ENCODE results near the gene RAET1L. TPM values are rescaled to one million over a fixed set of nuclear protein-coding genes. Genes with fewer than 3 reads are reported as not detected.

Gene RAET1L
- total and polyA plus RNA-seq, 9 of the 15 experiments (the other 6 are each of a cell fraction or from before 2014, with no cell fraction given), result not detected

DNA sequence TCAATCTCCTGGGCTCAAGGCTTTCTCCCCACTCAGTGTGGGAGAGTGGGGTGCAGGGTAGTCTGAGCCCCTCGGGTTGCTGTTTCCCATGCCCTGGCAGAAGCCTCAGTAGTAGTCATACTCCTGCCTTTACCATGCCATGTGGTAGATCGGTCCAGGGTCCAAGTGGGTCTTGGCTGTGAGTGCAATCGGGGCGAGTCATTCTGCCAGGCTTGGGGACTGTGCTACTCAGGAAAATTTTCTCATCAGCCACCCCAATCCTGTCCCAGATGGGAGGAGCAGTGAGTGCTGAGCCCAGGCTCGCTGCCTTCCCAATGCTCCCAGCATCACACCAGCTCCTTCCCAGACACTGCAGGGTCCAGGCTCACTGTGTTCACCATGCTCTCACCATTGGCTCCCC is 10.7 kb upstream of the RAET1L start (continued):
- TF ChIP-seq GABPA (tag; conservative IDR thresholded peaks at IDR 0.05; ENCODE audit: low read depth), result no peak
- TF ChIP-seq, protein P1, sequence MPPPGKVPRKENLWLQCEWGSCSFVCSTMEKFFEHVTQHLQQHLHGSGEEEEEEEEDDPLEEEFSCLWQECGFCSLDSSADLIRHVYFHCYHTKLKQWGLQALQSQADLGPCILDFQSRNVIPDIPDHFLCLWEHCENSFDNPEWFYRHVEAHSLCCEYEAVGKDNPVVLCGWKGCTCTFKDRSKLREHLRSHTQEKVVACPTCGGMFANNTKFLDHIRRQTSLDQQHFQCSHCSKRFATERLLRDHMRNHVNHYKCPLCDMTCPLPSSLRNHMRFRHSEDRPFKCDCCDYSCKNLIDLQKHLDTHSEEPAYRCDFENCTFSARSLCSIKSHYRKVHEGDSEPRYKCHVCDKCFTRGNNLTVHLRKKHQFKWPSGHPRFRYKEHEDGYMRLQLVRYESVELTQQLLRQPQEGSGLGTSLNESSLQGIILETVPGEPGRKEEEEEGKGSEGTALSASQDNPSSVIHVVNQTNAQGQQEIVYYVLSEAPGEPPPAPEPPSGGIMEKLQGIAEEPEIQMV (tag; conservative IDR thresholded peaks at IDR 0.05; ENCODE audit: low read depth), result no peak
- no peak for TF ChIP-seq MEF2D (tag; conservative IDR thresholded peaks at IDR 0.05; ENCODE audit: low read depth)
- TF ChIP-seq, protein P2, sequence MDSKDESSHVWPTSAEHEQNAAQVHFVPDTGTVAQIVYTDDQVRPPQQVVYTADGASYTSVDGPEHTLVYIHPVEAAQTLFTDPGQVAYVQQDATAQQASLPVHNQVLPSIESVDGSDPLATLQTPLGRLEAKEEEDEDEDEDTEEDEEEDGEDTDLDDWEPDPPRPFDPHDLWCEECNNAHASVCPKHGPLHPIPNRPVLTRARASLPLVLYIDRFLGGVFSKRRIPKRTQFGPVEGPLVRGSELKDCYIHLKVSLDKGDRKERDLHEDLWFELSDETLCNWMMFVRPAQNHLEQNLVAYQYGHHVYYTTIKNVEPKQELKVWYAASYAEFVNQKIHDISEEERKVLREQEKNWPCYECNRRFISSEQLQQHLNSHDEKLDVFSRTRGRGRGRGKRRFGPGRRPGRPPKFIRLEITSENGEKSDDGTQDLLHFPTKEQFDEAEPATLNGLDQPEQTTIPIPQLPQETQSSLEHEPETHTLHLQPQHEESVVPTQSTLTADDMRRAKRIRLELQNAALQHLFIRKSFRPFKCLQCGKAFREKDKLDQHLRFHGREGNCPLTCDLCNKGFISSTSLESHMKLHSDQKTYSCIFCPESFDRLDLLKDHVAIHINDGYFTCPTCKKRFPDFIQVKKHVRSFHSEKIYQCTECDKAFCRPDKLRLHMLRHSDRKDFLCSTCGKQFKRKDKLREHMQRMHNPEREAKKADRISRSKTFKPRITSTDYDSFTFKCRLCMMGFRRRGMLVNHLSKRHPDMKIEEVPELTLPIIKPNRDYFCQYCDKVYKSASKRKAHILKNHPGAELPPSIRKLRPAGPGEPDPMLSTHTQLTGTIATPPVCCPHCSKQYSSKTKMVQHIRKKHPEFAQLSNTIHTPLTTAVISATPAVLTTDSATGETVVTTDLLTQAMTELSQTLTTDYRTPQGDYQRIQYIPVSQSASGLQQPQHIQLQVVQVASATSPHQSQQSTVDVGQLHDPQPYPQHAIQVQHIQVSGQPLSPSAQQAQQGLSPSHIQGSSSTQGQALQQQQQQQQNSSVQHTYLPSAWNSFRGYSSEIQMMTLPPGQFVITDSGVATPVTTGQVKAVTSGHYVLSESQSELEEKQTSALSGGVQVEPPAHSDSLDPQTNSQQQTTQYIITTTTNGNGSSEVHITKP (IDR thresholded peaks at IDR 0.05; ENCODE audit: partially characterized antibody), result no peak
- TF ChIP-seq ZNF398 (CRISPR knock-in tag; IDR thresholded peaks at IDR 0.05), result no peak

Measured in K562 (cell line).